HG03139 (cell line): Measurements from ENCODE around the gene ZNF827.
A peak's percentile ranks its signal among the peaks of the same experiment; 100 is the strongest.

ENCODE experiments used
- ATAC-seq: cut with Tn5 transposase; IDR thresholded peaks from one replicate; pipeline ENCODE4 v1.9.1; 2021; ENCODE audit not compliant: unreplicated experiment

Gene ZNF827

GRCh38 chr4:145763399-145763798, 175.2 kb downstream of the ZNF827 start:
- no peak for ATAC-seq

GRCh38 chr4:145762719-145763118, 175.9 kb downstream of the ZNF827 start:
- ATAC-seq: no peak

- ATAC-seq: no peak
Measured at GRCh38 chr4:145760961-145761929, 177.4 kb downstream of the ZNF827 start.

DNA sequence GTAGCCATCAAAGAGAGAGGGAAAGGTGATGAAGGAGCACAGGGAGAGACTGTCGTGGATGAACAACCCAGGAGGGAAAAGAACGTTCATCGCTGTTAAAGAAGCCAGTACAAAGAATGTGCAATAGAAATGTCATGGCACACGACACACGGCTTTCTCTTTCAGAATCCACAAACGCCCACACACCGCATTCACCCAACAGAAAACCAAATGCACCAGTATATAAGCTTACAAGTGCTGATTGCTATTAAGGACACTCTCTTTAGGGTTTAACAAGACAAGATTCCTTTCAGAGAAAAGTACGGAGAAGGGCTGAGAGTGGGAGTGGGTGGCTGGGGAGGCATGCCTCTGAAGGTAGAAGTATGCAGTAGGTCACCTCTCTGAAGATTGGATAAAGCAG, 178.4 kb downstream of the ZNF827 start:
- ATAC-seq: no peak

- ATAC-seq: no peak
Measured at GRCh38 chr4:145757188-145757587, 181.4 kb downstream of the ZNF827 start.

GRCh38 chr4:145756244-145756643, 182.4 kb downstream of the ZNF827 start:
- ATAC-seq: no peak

DNA sequence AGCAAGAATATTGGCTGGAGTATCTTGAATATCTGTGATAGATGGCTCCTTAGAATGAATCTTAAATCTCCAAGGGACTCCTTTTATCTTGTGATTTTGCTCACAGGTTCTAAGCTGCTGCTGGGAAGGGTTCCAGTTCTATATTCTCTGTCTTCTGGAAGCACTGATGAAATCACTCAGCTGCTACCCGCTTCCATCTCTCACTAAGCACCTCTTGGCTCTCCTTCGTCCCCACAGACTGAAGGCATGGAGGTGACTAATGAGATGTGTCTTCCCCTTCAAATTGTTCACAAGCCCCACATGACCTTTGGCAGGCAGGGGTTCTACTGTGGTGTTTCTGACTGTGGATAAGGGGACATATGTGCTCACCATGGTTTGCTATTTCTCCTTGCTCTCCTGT, 182.8 kb downstream of the ZNF827 start:
- no peak for ATAC-seq

DNA sequence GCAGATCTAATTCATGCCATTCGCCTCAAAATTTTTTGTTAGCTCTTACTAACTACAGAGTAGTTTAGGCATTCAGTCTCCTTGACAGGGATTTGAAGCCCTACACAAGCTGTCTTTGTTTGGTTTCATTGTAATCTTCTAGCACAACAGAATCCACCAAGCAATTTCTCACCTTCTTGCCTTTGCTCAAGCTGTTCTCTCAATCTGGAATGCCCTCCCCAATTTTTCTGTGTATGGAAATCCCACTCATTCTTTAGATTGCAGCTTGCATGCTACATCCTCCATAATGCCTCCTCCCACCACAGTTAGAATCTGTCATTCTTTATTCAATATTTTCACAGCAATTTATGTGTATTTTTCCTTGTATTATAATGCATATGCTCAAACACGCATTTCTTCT, 195.0 kb downstream of the ZNF827 start:
- ATAC-seq: no peak

- no peak for ATAC-seq
Measured at GRCh38 chr4:145740806-145741205, 197.8 kb downstream of the ZNF827 start.

- no peak for ATAC-seq
Measured at GRCh38 chr4:145739845-145740244, 198.8 kb downstream of the ZNF827 start.

- ATAC-seq: no peak
Measured at GRCh38 chr4:145736241-145736831, 202.3 kb downstream of the ZNF827 start.

- no peak for ATAC-seq
Measured at GRCh38 chr4:145735827-145736226, 202.8 kb downstream of the ZNF827 start.

GRCh38 chr4:145735347-145735675, 203.3 kb downstream of the ZNF827 start:
- ATAC-seq: no peak

DNA sequence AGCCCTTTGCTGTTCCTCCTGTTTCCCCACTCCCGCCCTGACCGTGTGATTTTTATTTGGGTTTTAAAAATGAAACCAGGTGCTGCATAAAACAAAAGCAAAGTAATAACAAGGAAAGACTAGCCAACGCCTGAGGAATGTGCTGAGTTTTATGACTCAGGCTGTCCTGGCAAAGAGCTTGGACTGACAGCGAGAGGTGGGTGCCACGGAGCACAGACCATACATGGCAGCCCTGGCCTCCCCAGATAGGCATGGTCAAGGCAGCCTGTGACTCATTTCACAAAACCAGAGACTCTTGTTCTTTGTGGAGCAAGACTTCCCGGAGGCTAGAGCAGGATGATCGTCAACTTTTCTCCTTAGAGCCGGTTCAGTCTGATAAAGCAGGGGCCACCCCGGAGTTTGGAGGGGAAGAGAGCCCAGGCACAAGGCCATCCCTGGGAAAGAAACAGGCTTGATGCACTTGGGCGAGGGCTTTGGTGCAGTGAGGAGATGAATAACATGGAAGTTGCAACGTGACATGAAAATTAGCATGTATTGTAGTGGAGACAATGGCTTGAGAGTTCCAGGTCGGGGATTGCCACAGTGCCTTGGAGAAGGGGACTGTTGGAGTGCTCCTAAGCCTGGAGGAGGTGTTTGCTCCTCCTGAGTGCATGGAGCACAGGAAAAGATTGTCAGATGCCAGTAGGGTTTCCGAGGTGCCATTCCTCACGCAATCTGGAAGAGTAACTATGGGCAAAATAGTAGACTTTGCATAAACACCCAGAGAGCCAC, 203.9 kb downstream of the ZNF827 start:
- ATAC-seq: no peak

- ATAC-seq: no peak
Measured at GRCh38 chr4:145734031-145734430, 204.6 kb downstream of the ZNF827 start.

DNA sequence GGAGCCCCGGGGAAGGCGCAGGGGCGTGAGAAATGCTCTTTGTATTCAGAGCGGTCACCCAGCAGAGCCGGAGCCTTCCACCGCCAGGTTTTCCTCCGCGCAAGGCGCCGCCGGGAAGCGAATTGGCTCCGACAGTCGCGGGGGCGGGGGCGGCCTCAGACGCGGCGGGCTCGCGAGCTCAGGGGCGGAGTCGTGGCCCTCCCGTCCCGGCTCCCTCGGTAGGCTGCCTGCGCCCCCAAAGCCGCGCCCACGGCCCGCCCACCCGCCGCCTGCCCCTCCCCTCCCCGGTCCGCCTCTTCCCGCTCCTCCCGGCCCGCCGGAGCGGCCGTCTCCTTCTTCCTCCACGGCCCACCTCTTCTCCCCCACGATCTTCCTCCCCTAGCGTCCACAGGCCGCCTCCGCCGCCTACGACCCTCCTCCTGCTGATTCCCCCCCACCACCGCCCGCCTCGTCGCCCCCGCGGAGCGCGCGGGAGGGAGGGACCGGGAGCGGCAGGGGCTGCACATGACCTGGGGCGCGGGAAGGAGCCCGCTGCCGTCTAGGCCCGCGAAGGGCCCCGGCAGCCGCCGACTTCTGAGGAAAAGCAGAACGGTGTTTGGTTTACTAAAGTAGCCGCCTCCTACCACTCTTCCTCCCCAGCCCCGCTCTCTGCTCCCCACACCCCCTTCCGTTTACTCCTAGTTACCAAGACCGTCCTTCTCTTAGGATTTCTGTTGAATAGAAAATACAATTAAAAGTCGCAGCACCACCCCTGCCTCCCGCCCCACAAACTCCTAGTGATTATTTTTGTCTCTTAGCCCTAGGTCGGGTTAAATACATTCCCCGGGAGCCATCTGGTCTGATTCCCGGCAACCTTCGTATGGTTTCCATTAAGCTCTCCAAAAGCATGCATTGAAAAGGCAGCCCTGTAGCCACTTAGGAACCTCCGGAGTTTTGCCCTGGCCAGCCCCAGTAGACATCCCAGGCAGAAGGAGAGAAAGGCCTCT, 205.4 kb downstream of the ZNF827 start:
- ATAC-seq: peak; percentile 87

DNA sequence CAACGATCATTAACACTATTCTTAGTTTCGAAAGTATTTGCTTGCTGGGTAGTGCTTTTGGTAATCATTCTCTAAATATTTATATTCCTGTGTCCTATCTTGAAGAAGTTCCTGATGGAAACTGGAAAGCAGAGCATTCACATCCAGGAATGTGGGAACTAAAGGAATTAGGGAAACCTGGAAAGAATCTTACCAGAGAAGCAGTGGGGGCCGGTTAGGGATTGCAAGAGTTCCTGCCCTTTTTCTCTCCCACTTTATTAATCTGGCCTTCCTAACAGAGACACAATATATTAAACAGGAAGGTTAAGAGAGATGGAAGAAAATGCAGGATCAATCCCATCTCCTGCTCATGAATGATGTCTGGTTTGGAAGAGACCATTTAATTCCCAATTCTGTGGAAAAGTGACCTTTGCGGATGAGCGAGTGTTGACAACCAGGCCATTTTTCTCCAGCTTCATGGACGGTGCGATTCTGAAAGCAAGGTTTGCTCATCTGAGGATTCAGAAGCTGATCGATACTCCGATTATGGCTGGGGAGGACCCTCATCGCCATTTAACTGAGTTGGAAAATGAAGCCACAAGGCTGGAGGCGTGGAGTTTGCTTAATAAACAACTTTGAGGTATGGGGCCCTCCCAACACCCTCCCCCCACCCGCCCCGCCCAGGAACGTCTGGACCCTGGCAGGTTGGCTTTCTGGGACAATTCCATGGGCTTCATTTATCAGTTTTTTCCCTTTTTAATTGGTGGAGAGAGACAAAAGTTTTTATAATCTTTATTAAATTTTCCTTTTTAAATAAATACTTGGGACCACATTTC, 206.4 kb downstream of the ZNF827 start:
- no peak for ATAC-seq

GRCh38 chr4:145731028-145731427, 207.6 kb downstream of the ZNF827 start:
- ATAC-seq: no peak

DNA sequence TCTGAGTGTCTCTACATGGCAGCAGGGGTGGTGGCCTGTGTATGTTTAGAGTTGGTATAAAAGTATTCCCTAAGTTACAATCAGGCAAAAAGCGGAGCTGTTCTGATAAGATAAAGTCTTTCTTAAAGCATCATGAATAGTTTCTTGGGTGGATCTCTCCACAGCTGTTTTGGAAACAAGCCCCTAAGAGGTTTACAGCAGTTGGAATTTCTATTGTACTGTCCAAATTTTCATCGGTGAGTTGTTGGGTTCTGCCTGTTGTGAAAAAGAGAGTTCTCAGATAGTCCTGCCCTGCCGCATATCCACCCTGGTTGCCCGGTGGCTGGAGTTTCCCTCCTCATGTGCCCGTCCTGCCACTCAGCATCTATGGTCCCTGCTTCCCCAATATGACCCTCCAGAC, 208.6 kb downstream of the ZNF827 start:
- no peak for ATAC-seq

- no peak for ATAC-seq
Measured at GRCh38 chr4:145723336-145723735, 215.3 kb downstream of the ZNF827 start.
